GM18951 (cell line): Measurements from ENCODE around the gene GTF2H1.
"Not testable (repeated sequence)": the region's sequence is repeated elsewhere in the genome, so short reads cannot be mapped to it uniquely, and the experiment has no call there.

Experiments used
- POLR2A ChIP-seq: IDR thresholded peaks from 4 replicates; pipeline ENCODE4 v1.6.1; 2011; ENCODE audit warnings: mild to moderate bottlenecking; ENCODE audit not compliant: insufficient read length, insufficient read depth; ENCODE audit errors: extremely low read depth
- in situ Hi-C: fragments of 300-500 bp; cut with MboI; formaldehyde crosslinking; loops from one replicate; pipeline ENCODE4 v1.12.0; 2022; ENCODE audit warnings: low sequenced_read_pairs, mixed read lengths, inconsistent platforms; ENCODE audit not compliant: unreplicated experiment

The GTF2H1 gene

GRCh38 chr11:18312012-18312411, 10.4 kb upstream of the GTF2H1 start:
- in situ Hi-C loops = no loop called here

DNA sequence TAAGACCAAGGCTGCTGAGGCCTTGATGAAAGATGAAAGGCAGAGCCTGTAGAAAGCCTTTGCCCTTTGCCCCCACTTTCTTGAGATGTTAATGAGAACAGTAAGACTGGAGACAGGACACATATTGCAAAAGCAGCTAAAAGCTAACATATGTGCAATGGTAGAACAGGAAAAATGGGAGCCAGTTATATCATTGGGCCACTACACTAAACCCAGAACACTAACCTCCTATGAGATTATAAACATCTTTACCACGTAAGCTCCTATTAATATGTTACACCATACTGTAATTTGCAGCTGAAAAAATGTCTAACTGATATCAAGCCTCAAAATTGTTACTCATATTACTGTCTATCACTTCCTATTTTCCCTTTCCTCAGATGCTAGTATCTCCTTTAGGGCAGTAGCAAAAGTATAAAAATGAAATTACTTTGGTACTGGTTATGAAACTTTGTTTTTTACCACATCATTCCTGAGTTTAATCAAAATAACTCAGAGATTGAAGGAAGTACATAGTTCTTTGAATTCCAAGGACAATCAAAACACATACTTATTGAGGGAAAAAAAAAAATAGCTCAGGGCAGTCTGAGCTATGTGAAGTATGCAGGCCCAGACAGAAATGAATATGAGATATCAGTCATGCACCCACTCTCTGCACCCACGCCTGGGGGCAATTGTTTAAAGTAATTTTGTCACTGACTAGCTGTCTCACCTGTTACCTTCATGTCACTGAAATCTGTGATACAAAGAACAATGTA, 9.5 kb upstream of the GTF2H1 start:
- no peak for TF ChIP-seq POLR2A
- in situ Hi-C loops = no loop called here

More at GRCh38 chr11:18312012-18312411, 10.4 kb upstream of the GTF2H1 start:
- no peak for TF ChIP-seq POLR2A

DNA sequence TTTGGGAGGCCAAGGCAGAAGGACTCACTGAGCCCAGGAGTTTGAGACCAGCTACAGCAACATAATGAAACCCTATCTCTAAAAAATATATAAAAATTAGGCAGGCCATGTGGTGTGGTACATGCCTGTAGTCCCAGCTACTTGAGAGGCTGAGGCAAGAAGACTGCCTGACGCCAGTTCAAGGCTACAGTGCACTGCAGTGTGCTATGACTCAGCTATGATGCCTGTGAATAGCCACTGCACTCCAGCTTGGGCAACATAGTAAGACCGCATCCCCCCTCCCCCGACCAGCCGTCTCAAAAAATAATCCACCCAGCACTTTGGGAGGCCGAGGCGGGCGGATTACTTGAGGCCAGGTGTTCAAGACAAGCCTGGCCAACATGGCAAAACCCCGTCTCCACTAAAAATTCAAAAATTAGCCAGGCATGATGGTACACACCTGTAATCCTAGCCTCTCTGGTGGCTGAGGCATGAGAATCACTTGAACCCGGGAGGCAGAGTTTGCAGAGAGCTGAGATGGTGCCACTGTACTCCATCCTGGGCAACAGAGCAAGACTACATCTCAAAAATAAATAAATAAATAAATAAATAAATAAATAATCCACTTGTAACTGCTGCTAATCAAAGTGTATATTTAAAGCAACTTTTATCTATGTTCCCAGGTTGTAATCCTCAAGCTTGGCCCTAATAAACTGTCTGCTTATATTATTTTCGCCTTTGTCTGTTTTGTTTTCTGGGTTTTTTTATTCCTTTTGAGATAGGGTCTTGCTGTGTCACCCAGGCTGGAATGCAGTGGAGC, 8.2 kb upstream of the GTF2H1 start:
- in situ Hi-C loops = no loop called here
- TF ChIP-seq POLR2A = no peak

DNA sequence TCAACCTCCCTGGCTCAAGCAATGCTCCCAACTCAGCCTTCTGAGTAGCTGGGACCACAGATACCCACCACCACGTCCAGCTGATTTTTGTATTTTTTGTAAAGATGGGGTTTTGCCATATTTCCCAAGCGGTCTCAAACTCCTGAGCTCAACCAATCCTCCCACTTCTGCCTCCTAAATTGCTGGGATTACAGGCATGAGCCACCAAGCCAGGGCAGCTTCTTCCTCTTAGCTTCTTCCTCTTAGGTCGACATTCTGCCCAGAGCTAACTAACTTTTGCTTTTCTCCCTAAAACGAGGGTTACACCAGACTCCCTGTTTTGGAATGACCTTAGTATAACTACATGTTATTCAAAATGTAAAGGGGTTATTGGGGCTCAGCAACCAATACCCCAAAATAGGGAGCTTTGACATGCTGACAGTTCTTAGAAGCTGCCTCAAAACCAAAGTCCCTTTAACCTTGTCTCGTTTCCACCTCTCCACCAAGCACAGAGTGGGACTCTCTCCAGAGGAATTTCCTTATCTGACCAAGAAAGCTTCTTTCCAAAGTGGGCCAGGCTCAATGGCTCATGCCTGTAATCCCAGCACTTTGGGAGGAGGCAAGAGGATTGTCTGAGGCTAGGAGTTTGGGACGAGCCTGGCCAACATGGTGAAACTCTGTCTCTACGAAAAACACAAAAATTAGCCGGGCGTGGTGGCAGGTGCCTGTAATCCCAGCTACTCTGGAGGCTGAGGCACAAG, 7.4 kb upstream of the GTF2H1 start:
- in situ Hi-C loops = no loop called here
- no peak for TF ChIP-seq POLR2A

DNA sequence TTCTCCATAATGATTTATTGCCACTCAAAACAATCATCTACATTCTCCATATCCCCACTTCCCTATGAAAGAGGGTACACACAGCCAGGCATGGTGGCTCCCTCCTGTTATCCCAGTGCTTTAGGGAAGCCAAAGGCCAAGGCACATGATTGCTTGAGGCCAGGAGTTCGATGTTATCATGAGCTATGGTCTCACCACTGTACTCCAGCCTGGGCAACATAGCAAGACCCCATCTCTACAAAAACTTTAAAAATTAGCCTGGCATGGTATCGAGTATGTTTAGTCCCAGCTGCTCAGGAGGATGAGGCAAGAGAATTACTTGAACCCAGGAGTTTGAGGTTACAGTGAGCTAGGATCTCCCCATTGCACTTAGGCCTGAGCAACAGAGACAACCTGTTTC, 6.5 kb upstream of the GTF2H1 start:
- no peak for TF ChIP-seq POLR2A
- in situ Hi-C loops = no loop called here

- TF ChIP-seq POLR2A = no peak
- in situ Hi-C loops = no loop called here
These were observed 4.8 kb upstream of the GTF2H1 start for GRCh38 chr11:18317551-18317950.

GRCh38 chr11:18319914-18320313, 2.5 kb upstream of the GTF2H1 start:
- in situ Hi-C loops = no loop called here
- TF ChIP-seq POLR2A = no peak

DNA sequence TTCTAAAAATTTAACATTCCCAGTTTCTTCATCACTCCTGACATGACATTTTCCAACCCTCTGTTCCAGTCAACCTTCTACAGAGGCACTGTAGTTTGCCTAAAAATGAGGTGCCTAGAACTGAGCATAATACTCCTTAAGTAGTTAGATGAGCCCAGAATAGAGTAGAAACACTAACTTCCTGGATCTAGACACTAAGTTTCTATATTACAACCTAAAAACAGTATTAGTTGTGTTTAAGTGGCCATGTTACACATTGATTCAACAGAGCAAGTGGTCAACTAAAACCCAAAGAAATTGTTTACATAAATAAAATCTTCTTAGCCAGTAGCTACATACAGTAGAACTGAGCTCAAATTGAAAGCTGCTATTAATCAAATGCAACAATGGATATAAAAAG, 1.8 kb upstream of the GTF2H1 start:
- TF ChIP-seq POLR2A = no peak
- in situ Hi-C loops = no loop called here

GRCh38 chr11:18321578-18321968, 794 bp upstream of the GTF2H1 start:
- in situ Hi-C loops = no loop called here

GRCh38 chr11:18322818-18323570, 627 bp downstream of the GTF2H1 start:
- TF ChIP-seq POLR2A = no peak
- in situ Hi-C loops = no loop called here

More at GRCh38 chr11:18321578-18321968, 794 bp upstream of the GTF2H1 start:
- no peak for TF ChIP-seq POLR2A

DNA sequence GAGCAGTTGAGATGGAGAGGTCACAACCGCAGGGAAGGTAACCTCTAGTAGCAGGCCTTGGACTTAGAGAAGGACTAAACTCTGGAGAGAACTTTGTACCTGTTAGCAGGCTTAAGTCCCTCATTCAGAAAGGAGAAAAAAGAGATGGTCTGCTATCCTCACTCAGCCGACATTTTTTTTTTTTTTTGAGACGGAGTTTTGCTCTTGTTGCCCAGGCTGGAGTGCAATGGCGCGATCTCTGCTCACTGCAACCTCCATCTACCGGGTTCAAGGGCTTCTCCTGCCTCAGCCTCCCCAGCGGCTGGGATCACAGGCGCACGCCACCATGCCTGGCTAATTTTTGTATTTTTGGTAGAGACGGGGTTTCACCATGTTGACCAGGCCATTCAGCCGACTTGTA, 1.5 kb downstream of the GTF2H1 start:
- in situ Hi-C loops = not testable (repeated sequence)

DNA sequence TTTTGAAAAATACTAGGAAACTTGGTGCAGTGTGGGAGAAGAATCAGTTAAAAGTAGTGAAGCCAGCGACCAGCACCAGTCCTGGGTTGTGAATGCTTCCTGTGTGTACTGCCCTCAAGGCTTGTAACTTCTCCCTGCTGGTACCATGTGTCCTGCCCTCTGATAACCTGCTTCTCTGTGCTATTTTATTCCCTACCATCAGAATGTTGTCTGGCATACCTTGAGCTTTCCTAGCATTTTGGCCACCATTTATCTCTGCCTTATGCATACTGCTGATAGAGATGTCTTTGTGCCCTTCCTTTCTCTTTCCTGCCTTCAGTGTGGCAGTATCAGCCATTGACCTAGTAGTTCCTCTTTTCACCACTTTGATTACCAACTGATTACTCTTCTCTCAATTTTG, 2.0 kb downstream of the GTF2H1 start:
- TF ChIP-seq POLR2A = peak; percentile 18
- in situ Hi-C loops = no loop called here
